AG04450 (cell line): ENCODE results near the gene HBEGF. TPM values are rescaled to one million over a fixed set of nuclear protein-coding genes. Genes with fewer than 3 reads are reported as not detected.

Experiments
- CTCF ChIA-PET: fragments of 300-600, 350-600 bp; formaldehyde crosslinking; extraction: SDS; loops from one replicate; lab custom pipeline; 2022; ENCODE audit warnings: antibody characterized with exemption, inconsistent platforms; lab: Charles Lee
- POLR2A ChIA-PET: fragments of 350-600 bp; formaldehyde crosslinking; extraction: SDS; loops from one replicate; lab custom pipeline; 2021; ENCODE audit warnings: antibody characterized with exemption, inconsistent platforms; lab: Yijun Ruan, JAX
- DNase-seq: peaks from one replicate; pipeline ENCODE4 v3.0.0-alpha.2; 2011; ENCODE audit warnings: low read depth, low spot score
- H3K27ac ChIP-seq: one replicate; pipeline ENCODE4 v1.5.1; 2012; ENCODE audit warnings: low read depth, low read length, control low read depth
- H3K27me3 ChIP-seq: one replicate; pipeline ENCODE4 v1.6.0; 2012; ENCODE audit warnings: low read length; ENCODE audit not compliant: control insufficient read depth, insufficient read depth
- H3K4me3 ChIP-seq: 2 replicates; pipeline ENCODE4 v1.5.1; 2011; ENCODE audit warnings: mild to moderate bottlenecking, low read depth, low read length, control low read depth
- H3K9me3 ChIP-seq: 2 replicates; pipeline ENCODE4 v1.5.1; 2012; ENCODE audit warnings: low read length; ENCODE audit not compliant: control insufficient read depth, insufficient read depth
- CTCF ChIP-seq: IDR thresholded peaks from 2 replicates; pipeline ENCODE4 v1.5.1; 2011; ENCODE audit warnings: low read depth, low read length, control low read depth, inconsistent platforms
- polyA plus RNA-seq: library from polyadenylated mRNA; depleted of rRNA; stranded (reverse); fragments of >200 nt; gene quantifications from 2 replicates; pipeline ENCODE4 v1.2.3, GENCODE V29; 2011

Gene HBEGF
- polyA plus RNA-seq, 1 experiment: 7.0 TPM

- ChIA-PET POLR2A (no interaction called here), CTCF (interaction anchor here (0.6 to 9.5 kb wide), 5 partner anchors 8 to 124 kb away, joined by 4 to 279 read pairs (median 13); no protein-coding TSS in a partner anchor)
- no peak for DNase-seq
- no peak for TF ChIP-seq CTCF
- H3K27ac ChIP-seq: no peak within 1 kb of the TSS
- no peaks in the 10 kb centered on the region; the same call in 1 of the 2 replicates for H3K9me3 ChIP-seq
- no peaks in the 10 kb centered on the region for H3K27me3 ChIP-seq
- no peak within 1 kb of the TSS for H3K4me3 ChIP-seq
These were observed 13.7 kb upstream of the HBEGF start, which contains the start of gene SLC4A9 for GRCh38 chr5:140360101-140360500. SLC4A9 (plus strand) TSS chr5:140360194; CDS start chr5:140360237, 43 bp downstream.

GRCh38 chr5:140358738-140359310, 12.4 kb upstream of the HBEGF start:
- H3K27me3 ChIP-seq: no peaks in the 10 kb centered on the region
- no peak overlapping the region for H3K27ac ChIP-seq
- POLR2A ChIA-PET: interaction anchor here (0.6 to 1.0 kb wide), 6 partner anchors 13 to 165 kb away, joined by 3 to 6 read pairs (median 4); partner anchors contain the start of gene HBEGF
- no peak overlapping the region for H3K4me3 ChIP-seq
- no peak for DNase-seq
- TF ChIP-seq CTCF: peak; percentile 69
- CTCF ChIA-PET: interaction anchor here (0.5 to 9.5 kb wide), 44 partner anchors 10 to 1163 kb away, joined by 3 to 279 read pairs (median 4); partner anchors contain the start of genes HBEGF and TMCO6
- no peaks in the 10 kb centered on the region; the same call in 1 of the 2 replicates for H3K9me3 ChIP-seq

- Histone ChIP-seq H3K9me3 (no peaks in the 10 kb centered on the region), H3K27me3 (no peaks in the 10 kb centered on the region), H3K4me3 (peak overlapping the region; percentile 27), H3K27ac (no peak overlapping the region)
- DNase-seq: peak; percentile 76
- CTCF ChIA-PET: interaction anchor here (0.7 to 9.5 kb wide), 10 partner anchors 9 to 162 kb away, joined by 3 to 279 read pairs (median 6); no protein-coding TSS in a partner anchor
- TF ChIP-seq CTCF: peak; percentile 91
- POLR2A ChIA-PET: no interaction called here
These were observed 11.3 kb upstream of the HBEGF start for GRCh38 chr5:140357726-140358093.

- no peak for TF ChIP-seq CTCF
- POLR2A ChIA-PET: no interaction called here
- no peak overlapping the region for H3K4me3 ChIP-seq
- no peak for DNase-seq
- H3K9me3 ChIP-seq: no peaks in the 10 kb centered on the region
- no peak overlapping the region for H3K27ac ChIP-seq
- CTCF ChIA-PET: interaction anchor here (1.0 to 18.1 kb wide), 2 partner anchors 18 to 112 kb away, joined by 3 to 806 read pairs; no protein-coding TSS in a partner anchor
- H3K27me3 ChIP-seq: no peaks in the 10 kb centered on the region
These were observed 10.7 kb upstream of the HBEGF start for GRCh38 chr5:140356853-140357725.
